Erythroblast (primary cell): ENCODE measurements around the gene SEC24B.
A peak's percentile ranks its signal among the peaks of the same experiment; 100 is the strongest.
"Not testable (repeated sequence)": the region's sequence is repeated elsewhere in the genome, so short reads cannot be mapped to it uniquely, and the experiment has no call there.

Experiments used
- DNase-seq, 2 experiments: peaks; one replicate each; lab custom pipeline; 2025; lab: John Stamatoyannopoulos, UW
- GATA1 ChIP-seq: IDR thresholded peaks from 2 replicates; pipeline ENCODE4 v1.6.1; 2011; ENCODE audit warnings: low read depth, mild to moderate bottlenecking, control low read depth, low read length, moderate library complexity
- POLR2A ChIP-seq: IDR thresholded peaks from 2 replicates; pipeline ENCODE4 v1.6.1; 2011; ENCODE audit warnings: mild to moderate bottlenecking, low read length

The SEC24B gene

GRCh38 chr4:109444182-109444844, 10.7 kb downstream of the SEC24B start:
- no peak for DNase-seq
- TF ChIP-seq GATA1 = no peak

DNA sequence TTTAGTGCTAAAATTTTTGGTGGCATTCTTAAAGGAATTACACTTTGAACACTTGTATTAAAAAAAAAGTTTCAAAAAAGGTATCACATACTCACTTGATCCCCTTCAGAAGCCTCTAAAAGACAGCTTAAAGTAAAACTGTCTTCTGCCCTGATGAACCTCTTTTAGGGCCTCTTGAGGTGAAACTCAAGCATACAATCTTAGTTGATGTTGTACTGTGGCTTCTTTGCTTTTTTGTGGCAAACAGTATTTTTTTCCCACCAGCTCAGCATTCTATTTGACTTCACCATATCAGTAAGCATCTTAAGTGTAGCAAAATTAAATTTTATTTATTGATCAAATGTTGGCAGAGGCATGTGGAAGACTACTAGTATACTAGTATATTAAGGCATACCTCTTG, 13.7 kb downstream of the SEC24B start:
- TF ChIP-seq POLR2A (no peak), GATA1 (no peak)
- DNase-seq = no peak

DNA sequence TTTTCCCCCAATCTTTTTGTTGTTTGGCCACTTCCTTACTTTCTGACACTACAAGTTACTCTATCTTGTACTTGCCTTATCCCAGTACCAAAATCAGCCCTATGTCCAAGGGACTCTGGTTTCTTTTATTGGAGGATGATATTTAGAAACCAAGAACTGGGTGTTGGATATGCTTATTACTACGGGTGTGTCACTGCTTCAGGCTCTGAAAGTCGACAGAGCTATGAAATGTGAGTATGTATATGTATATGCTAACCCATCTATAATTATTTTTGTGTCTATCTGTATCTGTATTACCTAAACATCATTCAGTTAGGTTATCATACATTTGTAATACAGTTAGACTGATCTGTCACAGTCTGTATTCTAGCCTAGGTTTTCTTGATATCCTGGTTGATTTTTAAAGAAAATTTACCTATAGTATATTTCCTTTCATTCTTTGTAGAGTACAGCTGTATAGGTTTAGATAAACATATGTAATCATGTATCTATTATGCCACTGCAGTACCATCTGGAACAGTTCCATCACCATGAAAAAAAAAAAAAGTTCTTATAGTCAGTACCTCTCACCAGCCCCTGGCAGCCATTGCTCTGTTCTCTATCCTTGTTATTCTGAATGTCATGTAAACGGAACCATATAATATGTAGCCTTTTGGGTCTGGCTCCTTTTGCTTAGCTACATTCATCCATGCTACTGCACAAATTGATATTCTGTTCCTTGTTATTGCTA, 18.1 kb downstream of the SEC24B start:
- DNase-seq = peak; percentile 20 to 65
- TF ChIP-seq POLR2A = no peak
- TF ChIP-seq GATA1 = no peak

- DNase-seq = not testable (repeated sequence)
These were observed 19.5 kb downstream of the SEC24B start for GRCh38 chr4:109453110-109453509.

GRCh38 chr4:109462297-109462696, 28.7 kb downstream of the SEC24B start:
- TF ChIP-seq POLR2A (no peak), GATA1 (no peak)

GRCh38 chr4:109462802-109463201, 29.2 kb downstream of the SEC24B start:
- no peak for TF ChIP-seq POLR2A
- no peak for TF ChIP-seq GATA1
- DNase-seq = no peak

More at GRCh38 chr4:109462297-109462696, 28.7 kb downstream of the SEC24B start:
- DNase-seq = peak; percentile 35 to 36

DNA sequence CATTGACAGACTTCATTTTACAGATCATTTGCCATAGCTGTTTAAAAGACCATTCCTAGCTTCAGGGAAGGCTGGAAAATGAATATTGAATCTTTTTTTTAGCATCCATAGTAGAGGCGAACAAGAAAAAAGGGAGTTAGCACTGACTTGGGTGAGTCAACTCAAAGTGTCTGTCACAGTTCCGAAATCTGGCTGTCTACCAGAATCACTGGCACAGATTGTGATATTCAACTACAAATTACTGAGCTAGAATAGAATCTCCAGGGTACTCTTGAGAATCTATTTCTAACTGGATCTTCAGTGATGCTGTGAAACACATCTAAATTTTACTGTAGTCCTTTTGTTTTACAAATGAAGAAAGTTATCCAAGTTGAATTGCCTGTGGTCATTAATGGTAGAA, 31.5 kb downstream of the SEC24B start:
- no peak for DNase-seq
- TF ChIP-seq GATA1 (no peak), POLR2A (no peak)

DNA sequence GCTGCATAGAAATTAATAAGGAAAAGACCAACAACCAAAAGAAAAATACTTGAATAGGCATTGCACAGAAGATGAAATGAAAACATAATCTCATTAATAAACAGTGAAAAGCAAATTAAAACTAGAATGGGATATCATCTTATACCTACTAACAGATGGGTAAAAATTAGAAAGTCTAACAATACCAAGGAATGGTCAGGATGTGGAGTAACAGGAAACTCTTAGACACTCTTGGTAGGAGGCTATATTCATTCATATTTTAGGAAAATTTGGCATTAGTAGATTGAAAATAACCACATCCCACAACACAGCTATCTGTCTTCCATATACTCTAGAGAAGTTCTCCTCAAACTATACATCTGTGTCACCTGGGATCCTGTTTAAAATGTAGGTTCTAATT, 36.3 kb downstream of the SEC24B start:
- no peak for TF ChIP-seq POLR2A
- TF ChIP-seq GATA1 = no peak
- DNase-seq = no peak

DNA sequence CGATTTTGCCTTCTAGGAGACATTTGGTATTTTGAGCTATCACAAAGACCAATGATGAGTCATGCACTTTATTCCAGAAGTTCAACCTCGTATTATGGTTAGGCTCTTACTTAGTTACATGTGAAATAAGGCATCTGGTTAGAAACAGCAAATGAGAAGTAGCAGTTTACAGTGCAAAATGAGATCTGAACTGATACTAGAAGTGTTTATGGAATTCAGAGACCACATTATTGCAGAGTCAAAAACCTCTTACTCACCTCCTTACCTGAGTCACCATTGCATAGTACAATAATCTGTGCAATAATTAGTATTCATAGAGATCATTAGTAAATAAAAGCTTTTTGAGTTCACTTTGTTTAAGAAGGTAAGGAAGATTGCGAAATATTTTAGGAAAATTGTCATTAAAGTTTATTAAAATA, 38.7 kb downstream of the SEC24B start:
- TF ChIP-seq POLR2A (no peak), GATA1 (no peak)
- peak in 1 of 2 experiments; percentile 27 for DNase-seq

GRCh38 chr4:109473824-109474223, 40.2 kb downstream of the SEC24B start:
- no peak for TF ChIP-seq POLR2A
- DNase-seq = no peak

DNA sequence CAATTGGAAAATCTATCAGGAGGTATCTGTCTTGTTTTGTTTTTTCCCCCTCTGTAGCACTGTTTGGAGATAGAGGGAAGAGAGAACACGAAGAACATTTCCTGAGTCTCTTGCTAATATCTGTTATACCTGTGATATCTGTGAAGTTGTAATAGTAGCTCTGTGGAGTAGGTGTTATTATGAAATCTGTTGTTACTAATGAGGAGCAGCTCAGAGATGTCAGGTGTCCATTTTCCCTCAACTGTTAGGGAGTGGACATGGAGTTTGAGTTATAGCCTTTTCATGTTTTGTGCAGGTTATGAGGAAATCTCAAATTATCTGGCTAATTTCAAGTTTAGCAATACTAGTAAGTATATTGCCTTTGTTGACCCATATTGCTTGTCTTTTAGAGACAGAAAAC, 52.4 kb downstream of the SEC24B start:
- no peak for DNase-seq

GRCh38 chr4:109494563-109494962, 60.9 kb downstream of the SEC24B start:
- peak; percentile 60 to 79 for DNase-seq
- TF ChIP-seq GATA1 = no peak
- no peak for TF ChIP-seq POLR2A

More for the DNA sequence above, 52.4 kb downstream of the SEC24B start:
- TF ChIP-seq POLR2A (no peak), GATA1 (no peak)

GRCh38 chr4:109495514-109495913, 61.9 kb downstream of the SEC24B start:
- DNase-seq = peak; percentile 73 to 91
- TF ChIP-seq GATA1 = no peak
- no peak for TF ChIP-seq POLR2A

- TF ChIP-seq POLR2A (no peak), GATA1 (no peak)
- DNase-seq = no peak
These were observed 63.3 kb downstream of the SEC24B start for GRCh38 chr4:109496875-109497274.

DNA sequence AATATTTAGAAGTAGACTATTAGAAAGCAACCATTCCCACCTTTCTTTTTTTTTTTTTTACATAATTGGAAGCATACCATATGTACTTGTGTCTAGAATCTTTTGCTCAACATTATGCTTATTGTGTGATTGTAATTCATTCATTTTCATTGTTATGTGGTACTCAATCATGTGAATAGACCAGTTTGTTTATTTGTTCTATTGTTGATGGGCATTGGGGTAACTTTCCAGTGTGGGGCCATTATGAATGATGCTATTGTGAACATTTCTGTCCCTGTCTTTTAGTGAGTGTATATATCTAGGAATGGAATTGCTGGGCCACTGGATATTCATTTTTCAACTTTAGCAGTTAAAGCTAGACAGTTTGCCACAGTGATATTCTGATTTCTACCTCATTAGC, 63.9 kb downstream of the SEC24B start:
- no peak for DNase-seq
- no peak for TF ChIP-seq POLR2A
- TF ChIP-seq GATA1 = no peak
